ENCODE measurements around the gene DNAJC27.

The DNAJC27 gene

DNA sequence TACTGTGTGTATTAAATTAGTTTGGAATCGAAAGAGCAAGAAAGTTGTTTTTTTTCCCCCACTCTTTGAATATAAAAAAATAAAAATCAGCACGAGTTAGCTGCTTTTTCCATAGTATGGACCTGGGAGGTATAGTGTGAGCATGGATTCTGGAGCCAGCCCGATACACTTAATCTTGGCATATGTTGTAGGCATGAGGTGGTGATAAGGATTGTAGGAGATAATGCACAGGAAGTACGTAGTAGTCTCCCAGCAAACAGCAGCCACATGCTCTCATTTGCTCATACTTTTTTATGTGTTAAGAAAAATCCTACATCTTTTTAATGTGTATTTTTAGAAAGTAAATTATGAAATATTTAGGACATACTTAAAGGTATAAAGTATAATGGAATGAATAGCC, 2.1 kb upstream of the DNAJC27 start:
- H3K4me1 ChIP-seq (ENCODE audit: low read length), result peaks cover 10% of the 10 kb centered on the region
- H3K27me3 ChIP-seq (ENCODE audit: low read depth, low read length), result no peaks in the 10 kb centered on the region
- no peaks in the 10 kb centered on the region for H3K36me3 ChIP-seq (replicated peaks; ENCODE audit: low read depth, low read length)
- H3K4me3 ChIP-seq (ENCODE audit: low read length), result no peak overlapping the region
- H3K9me3 ChIP-seq (ENCODE audit: insufficient read depth, low read length), result no peaks in the 10 kb centered on the region
- no peak for TF ChIP-seq EZH2phosphoT487 (IDR thresholded peaks at IDR 0.05; ENCODE audit: low read depth)
- TF ChIP-seq, protein P1, sequence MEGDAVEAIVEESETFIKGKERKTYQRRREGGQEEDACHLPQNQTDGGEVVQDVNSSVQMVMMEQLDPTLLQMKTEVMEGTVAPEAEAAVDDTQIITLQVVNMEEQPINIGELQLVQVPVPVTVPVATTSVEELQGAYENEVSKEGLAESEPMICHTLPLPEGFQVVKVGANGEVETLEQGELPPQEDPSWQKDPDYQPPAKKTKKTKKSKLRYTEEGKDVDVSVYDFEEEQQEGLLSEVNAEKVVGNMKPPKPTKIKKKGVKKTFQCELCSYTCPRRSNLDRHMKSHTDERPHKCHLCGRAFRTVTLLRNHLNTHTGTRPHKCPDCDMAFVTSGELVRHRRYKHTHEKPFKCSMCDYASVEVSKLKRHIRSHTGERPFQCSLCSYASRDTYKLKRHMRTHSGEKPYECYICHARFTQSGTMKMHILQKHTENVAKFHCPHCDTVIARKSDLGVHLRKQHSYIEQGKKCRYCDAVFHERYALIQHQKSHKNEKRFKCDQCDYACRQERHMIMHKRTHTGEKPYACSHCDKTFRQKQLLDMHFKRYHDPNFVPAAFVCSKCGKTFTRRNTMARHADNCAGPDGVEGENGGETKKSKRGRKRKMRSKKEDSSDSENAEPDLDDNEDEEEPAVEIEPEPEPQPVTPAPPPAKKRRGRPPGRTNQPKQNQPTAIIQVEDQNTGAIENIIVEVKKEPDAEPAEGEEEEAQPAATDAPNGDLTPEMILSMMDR (IDR thresholded peaks at IDR 0.05; ENCODE audit: low read depth, low read length), result no peak
- H3K9ac ChIP-seq (ENCODE audit: low read length), result no peak overlapping the region
- peaks cover 29% of the 10 kb centered on the region for H3K79me2 ChIP-seq (ENCODE audit: low read length)
- H4K20me1 ChIP-seq (ENCODE audit: insufficient read depth, low read length), result no peaks in the 10 kb centered on the region
- no peak overlapping the region for H3K4me2 ChIP-seq (ENCODE audit: low read length)
- no peak overlapping the region for H3K27ac ChIP-seq (ENCODE audit: low read length)
- no peak overlapping the region for H2AFZ ChIP-seq (ENCODE audit: low read depth, low read length)

DNA sequence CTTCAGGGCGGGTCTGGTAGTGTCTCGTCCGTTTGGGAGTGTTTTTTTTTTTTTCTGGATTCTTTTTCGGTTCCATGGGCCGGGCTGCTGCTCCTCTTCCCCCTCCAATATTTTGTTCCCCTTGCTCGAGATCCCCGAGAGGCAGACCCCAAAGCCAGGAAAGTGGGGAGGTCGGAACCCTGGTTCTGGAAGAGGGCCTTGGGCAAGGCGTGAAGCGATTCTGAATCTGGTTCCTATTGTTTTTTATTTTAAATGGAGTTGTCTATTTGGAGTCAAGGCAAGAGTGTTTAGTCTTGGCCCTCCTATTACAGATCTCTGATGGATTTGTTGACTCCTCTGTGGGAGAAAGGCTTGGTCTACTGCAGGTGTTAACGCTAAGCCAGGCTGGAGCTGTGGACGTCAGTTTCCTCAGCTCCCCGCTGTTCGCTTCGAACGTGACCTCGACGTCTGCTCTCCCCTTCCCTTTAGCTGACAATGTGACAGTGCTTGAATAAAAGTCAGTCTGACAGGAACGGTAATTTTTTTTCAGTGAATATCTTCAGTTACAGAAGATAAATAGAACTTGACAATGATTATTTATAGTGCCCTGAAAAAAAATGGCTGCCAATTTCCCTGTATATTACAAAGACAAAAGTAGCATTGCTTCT, 683 bp upstream of the DNAJC27 start:
- Histone ChIP-seq H4K20me1 (ENCODE audit: insufficient read depth, low read length) (no peaks in the 10 kb centered on the region), H3K36me3 (replicated peaks; ENCODE audit: low read depth, low read length) (no peaks in the 10 kb centered on the region), H3K9me3 (ENCODE audit: insufficient read depth, low read length) (no peaks in the 10 kb centered on the region), H3K9ac (ENCODE audit: low read length) (peak overlapping the region; percentile 95), H3K27ac (ENCODE audit: low read length) (peak overlapping the region; percentile 87), H3K4me3 (ENCODE audit: low read length) (peak overlapping the region; percentile 94), H3K4me2 (ENCODE audit: low read length) (peak overlapping the region; percentile 79), H2AFZ (ENCODE audit: low read depth, low read length) (peak overlapping the region; percentile 44), H3K4me1 (ENCODE audit: low read length) (peaks cover 10% of the 10 kb centered on the region), H3K27me3 (ENCODE audit: low read depth, low read length) (no peaks in the 10 kb centered on the region), H3K79me2 (ENCODE audit: low read length) (peaks cover 29% of the 10 kb centered on the region)
- TF ChIP-seq, protein P1 (IDR thresholded peaks at IDR 0.05; ENCODE audit: low read depth, low read length), result no peak
- no peak for TF ChIP-seq EZH2phosphoT487 (IDR thresholded peaks at IDR 0.05; ENCODE audit: low read depth)

DNA sequence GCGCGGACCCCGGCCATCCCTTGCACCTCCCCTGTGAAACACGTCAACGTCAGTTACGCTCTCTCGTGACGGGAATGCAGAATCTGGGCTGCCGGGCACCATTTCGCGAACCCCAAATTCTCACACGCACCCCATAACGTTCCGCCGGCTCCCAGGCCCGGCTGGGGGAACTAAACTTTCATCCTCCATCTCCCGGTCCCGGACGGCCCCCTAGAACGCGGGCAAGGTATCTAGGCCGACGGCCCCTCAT, 544 bp downstream of the DNAJC27 start:
- H2AFZ ChIP-seq (ENCODE audit: low read depth, low read length), result peak overlapping the region; percentile 73; the same call in 1 of the 2 replicates
- peaks cover 29% of the 10 kb centered on the region for H3K79me2 ChIP-seq (ENCODE audit: low read length)

DNA sequence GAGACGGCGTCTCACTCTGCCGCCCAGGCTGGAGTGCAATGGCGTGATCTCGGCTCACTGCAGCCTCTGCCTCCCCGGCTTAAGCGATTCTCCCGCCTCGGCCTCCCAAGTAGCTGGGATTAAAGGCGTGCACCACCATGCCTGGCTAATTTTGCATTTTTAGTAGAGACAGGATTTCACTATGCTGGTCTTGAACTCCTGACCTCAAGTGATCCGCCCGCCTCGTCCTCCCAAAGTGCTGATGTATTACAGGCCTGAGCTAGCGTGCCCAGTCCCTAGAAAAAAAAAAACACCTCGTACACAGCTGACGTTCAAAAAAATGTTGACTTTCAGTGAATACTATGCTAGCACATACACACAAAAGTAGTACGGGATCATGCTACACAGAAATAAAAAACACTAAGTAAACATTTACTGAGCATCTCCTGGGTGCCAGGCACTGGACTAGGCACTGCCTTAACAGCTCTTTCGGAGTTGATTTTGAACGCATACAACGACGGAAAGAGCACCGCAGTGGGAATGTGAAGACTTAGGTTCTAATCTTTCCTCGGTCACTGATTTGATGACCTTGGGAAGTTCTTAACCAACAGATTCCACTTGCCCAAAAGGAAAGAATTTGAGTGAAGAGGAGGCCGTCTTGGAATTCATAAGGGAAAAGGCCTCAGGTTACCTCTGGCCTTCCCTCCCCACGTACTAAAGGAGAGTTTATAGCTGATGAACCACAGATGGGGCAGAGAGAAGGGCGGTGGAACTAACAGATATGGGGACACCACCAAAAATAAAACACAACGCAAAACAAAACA, 1.1 kb downstream of the DNAJC27 start:
- Histone ChIP-seq H3K36me3 (replicated peaks; ENCODE audit: low read depth, low read length) (peaks cover 9% of the 10 kb centered on the region), H3K9ac (ENCODE audit: low read length) (peak overlapping the region; percentile 95), H3K27ac (ENCODE audit: low read length) (peak overlapping the region; percentile 87), H4K20me1 (ENCODE audit: insufficient read depth, low read length) (no peaks in the 10 kb centered on the region), H3K27me3 (ENCODE audit: low read depth, low read length) (no peaks in the 10 kb centered on the region), H3K9me3 (ENCODE audit: insufficient read depth, low read length) (no peaks in the 10 kb centered on the region), H3K4me3 (ENCODE audit: low read length) (peak overlapping the region; percentile 94), H2AFZ (ENCODE audit: low read depth, low read length) (peak overlapping the region; percentile 73; the same call in 1 of the 2 replicates), H3K79me2 (ENCODE audit: low read length) (peaks cover 29% of the 10 kb centered on the region), H3K4me2 (ENCODE audit: low read length) (peak overlapping the region; percentile 90), H3K4me1 (ENCODE audit: low read length) (peaks cover 10% of the 10 kb centered on the region)
- no peak for TF ChIP-seq EZH2phosphoT487 (IDR thresholded peaks at IDR 0.05; ENCODE audit: low read depth)
- TF ChIP-seq, protein P1 (IDR thresholded peaks at IDR 0.05; ENCODE audit: low read depth, low read length), result no peak

More for the DNA sequence above, 544 bp downstream of the DNAJC27 start:
- no peaks in the 10 kb centered on the region for H4K20me1 ChIP-seq (ENCODE audit: insufficient read depth, low read length)
- TF ChIP-seq, protein P1 (IDR thresholded peaks at IDR 0.05; ENCODE audit: low read depth, low read length), result no peak
- TF ChIP-seq EZH2phosphoT487 (IDR thresholded peaks at IDR 0.05; ENCODE audit: low read depth), result no peak
- H3K4me2 ChIP-seq (ENCODE audit: low read length), result peak overlapping the region; percentile 90
- H3K36me3 ChIP-seq (replicated peaks; ENCODE audit: low read depth, low read length), result peaks cover 5% of the 10 kb centered on the region
- H3K9me3 ChIP-seq (ENCODE audit: insufficient read depth, low read length), result no peaks in the 10 kb centered on the region
- peak overlapping the region; percentile 95 for H3K9ac ChIP-seq (ENCODE audit: low read length)
- peak overlapping the region; percentile 87 for H3K27ac ChIP-seq (ENCODE audit: low read length)
- peaks cover 10% of the 10 kb centered on the region for H3K4me1 ChIP-seq (ENCODE audit: low read length)
- H3K4me3 ChIP-seq (ENCODE audit: low read length), result peak overlapping the region; percentile 94
- H3K27me3 ChIP-seq (ENCODE audit: low read depth, low read length), result no peaks in the 10 kb centered on the region
